Measurements from ENCODE around the gene RTP3.
A peak's percentile ranks its signal among the peaks of the same experiment; 100 is the strongest.

The RTP3 gene

DNA sequence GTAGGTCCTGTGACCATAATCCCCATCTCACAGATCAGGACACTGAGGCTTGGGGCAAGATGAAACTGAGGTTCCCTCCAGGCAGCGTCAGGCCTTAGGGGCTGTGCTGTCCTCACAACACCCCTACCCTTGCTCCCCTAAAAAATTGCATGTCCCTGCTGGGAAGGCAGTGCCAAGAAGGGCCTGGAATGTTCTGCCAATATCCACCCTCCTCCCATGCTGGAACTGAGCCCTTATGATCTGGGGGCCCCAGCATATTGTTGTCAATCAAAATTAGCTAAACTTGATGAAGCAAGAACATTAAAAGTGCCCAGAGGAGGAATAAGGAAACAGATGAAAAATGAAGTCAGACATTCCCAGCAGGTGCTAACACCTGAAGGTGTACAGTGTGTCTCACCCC is 13.4 kb upstream of the RTP3 start:
- Mint-ChIP-seq H3K27ac (no peak overlapping the region), H3K27me3 (ENCODE audit: low read depth) (peaks cover 15% of the 10 kb centered on the region), H3K4me1 (peaks cover 23% of the 10 kb centered on the region), H3K36me3 (ENCODE audit: low read depth) (no peaks in the 10 kb centered on the region), H3K4me3 (no peak overlapping the region), H3K9me3 (peaks cover 5% of the 10 kb centered on the region)
- TF ChIP-seq, protein P1, sequence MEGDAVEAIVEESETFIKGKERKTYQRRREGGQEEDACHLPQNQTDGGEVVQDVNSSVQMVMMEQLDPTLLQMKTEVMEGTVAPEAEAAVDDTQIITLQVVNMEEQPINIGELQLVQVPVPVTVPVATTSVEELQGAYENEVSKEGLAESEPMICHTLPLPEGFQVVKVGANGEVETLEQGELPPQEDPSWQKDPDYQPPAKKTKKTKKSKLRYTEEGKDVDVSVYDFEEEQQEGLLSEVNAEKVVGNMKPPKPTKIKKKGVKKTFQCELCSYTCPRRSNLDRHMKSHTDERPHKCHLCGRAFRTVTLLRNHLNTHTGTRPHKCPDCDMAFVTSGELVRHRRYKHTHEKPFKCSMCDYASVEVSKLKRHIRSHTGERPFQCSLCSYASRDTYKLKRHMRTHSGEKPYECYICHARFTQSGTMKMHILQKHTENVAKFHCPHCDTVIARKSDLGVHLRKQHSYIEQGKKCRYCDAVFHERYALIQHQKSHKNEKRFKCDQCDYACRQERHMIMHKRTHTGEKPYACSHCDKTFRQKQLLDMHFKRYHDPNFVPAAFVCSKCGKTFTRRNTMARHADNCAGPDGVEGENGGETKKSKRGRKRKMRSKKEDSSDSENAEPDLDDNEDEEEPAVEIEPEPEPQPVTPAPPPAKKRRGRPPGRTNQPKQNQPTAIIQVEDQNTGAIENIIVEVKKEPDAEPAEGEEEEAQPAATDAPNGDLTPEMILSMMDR (IDR thresholded peaks at IDR 0.05; ENCODE audit: unreplicated experiment in 3 of 3) = no peak

DNA sequence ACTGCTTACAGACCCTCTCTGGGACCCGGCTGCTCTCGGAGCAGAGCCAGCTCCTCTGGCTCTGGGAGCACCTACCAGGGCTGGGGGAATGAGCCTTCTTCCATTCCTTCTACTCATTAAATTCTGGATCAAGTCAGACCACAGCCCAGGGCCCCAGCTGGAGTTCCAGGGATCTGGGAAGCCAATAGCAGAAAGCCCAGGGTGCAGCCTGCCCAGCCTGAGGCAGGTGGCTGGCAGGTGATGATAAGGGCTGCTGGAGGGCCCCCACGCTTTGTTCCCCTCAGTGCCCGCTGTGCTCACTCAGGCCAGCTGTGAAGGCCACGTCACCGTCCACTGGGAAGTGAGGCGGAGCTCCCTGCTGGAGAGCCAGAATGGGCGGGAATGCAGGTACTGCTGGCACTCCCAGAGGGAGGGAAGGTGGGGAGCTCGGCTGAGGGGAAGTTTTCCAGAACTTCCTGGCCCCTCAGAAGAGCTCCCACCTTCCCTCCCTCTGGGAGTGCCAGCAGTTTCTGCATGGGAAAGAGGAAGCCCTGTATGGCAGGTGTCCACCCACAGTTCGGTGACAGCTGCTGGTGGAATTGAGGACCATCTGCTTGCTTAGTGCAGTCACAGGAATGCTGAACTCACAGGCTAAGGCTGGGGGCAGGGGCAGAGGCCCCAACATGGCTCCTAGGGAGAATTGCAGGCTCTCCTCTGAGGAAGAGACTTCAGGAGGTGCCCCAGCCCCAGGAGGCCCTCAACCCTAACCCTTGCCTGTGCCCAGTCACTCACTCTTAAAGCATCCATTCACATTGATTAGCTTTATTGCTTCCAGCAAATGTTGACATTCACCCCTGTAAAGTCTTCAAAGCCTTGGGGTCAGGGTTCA is 12.6 kb upstream of the RTP3 start:
- Mint-ChIP-seq H3K9me3 (peaks cover 5% of the 10 kb centered on the region), H3K4me3 (no peak overlapping the region), H3K36me3 (ENCODE audit: low read depth) (no peaks in the 10 kb centered on the region), H3K4me1 (peaks cover 23% of the 10 kb centered on the region), H3K27me3 (ENCODE audit: low read depth) (peaks cover 11% of the 10 kb centered on the region), H3K27ac (peak overlapping the region in 2 of 3 experiments; percentile 37 to 78)
- TF ChIP-seq, protein P1 (IDR thresholded peaks at IDR 0.05; ENCODE audit: unreplicated experiment in 3 of 3) = no peak

DNA sequence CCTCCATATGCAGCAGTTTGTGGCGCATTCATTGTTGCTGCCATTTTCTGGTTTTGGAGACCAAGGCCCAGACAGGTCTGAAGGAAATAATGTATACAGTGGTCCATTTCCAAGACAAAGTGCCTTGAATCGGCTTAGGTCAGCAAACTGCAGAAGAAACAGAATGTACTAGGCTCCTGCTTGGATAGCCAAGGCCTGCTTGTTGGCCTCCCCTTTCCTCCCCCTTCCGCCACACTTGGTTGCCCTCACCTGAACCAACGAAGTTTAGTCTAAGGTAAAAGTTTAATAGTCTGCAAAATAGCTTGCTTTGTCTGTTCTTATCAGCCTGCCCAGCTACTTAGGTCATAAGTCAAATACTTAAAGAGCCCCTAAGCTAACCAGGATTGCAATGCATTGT is 12.0 kb upstream of the RTP3 start:
- Mint-ChIP-seq H3K4me3 (no peak overlapping the region), H3K4me1 (peaks cover 23% of the 10 kb centered on the region), H3K27me3 (ENCODE audit: low read depth) (peaks cover 11% of the 10 kb centered on the region), H3K9me3 (peaks cover 5% of the 10 kb centered on the region), H3K36me3 (ENCODE audit: low read depth) (no peaks in the 10 kb centered on the region), H3K27ac (peak overlapping the region in 2 of 3 experiments; percentile 37 to 78)
- TF ChIP-seq, protein P1 (IDR thresholded peaks at IDR 0.05; ENCODE audit: unreplicated experiment in 3 of 3) = no peak

DNA sequence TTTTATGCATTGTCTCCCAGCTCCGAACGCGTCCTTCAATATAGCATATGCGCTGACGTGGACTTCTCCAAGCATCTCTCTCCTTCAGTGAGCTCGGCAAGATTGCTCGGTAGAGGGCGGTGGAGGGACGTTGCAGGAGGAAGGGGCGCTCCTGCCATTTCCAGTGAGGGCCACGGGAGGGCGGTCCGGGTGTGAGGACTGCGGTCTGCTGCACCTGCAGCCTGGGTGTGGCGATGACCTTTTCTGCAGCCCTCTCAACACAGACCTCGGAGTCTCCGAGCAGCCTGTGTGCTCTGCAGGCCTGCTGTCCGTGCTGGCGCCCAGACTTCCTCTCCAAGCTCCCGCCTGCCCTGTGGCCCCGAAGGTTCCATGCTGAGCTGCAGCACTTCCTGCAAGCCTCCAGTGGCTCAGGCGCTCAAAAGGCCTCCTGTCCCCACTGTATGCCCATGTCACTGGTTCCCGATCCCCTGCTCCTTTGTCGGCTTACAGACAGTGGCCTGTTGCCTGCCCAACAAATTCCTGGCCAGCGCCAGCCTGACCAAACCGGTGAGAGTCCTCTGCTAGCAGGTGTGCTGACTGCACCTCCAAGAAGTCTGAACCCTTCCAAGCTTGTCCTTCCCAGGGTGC is 8.9 kb upstream of the RTP3 start:
- Mint-ChIP-seq H3K9me3 (peaks cover 5% of the 10 kb centered on the region), H3K36me3 (ENCODE audit: low read depth) (no peaks in the 10 kb centered on the region), H3K27ac (no peak overlapping the region), H3K4me3 (no peak overlapping the region), H3K27me3 (ENCODE audit: low read depth) (peaks cover 24% of the 10 kb centered on the region), H3K4me1 (peaks cover 30% of the 10 kb centered on the region)
- TF ChIP-seq, protein P1 (IDR thresholded peaks at IDR 0.05; ENCODE audit: unreplicated experiment in 3 of 3) = peak; percentile 98 to 100 (median 100)

DNA sequence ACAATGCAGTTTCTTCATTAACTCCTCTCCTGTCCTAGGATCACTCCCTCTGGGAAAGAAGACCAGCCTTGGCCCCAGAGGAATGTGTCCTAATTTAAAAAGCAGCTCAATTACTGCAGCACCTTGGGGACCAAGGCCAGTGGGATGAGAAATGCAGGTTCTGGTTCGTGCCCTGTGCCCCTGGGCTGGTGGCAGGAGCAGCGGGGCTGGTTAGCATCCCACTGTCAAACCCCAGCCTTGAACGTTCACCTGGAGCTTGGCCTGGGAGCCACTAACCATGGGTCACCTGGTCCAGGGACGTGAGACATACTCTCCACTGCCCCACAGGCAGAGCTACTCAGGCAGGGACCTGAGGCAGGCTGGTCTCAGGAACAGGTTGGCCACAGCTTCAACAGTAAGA is 8.4 kb upstream of the RTP3 start:
- Mint-ChIP-seq H3K36me3 (ENCODE audit: low read depth) (no peaks in the 10 kb centered on the region), H3K4me3 (no peak overlapping the region), H3K9me3 (peaks cover 5% of the 10 kb centered on the region), H3K27ac (no peak overlapping the region), H3K4me1 (peaks cover 30% of the 10 kb centered on the region), H3K27me3 (ENCODE audit: low read depth) (peaks cover 24% of the 10 kb centered on the region)
- TF ChIP-seq, protein P1 (IDR thresholded peaks at IDR 0.05; ENCODE audit: unreplicated experiment in 3 of 3) = no peak
